SK-N-SH (cell line): ENCODE data around the gene LARGE1. TPM values are rescaled to one million over a fixed set of nuclear protein-coding genes. Genes with fewer than 3 reads are reported as not detected.

ENCODE experiments used
- CTCF ChIA-PET: fragments of 300-600, 350-600 bp; formaldehyde crosslinking; extraction: SDS; loops from one replicate; lab custom pipeline; 2021; lab: Yijun Ruan, JAX
- POLR2A ChIA-PET: fragments of 350-600 bp; sonication (Branson Sonifier 250); formaldehyde crosslinking; extraction: SDS; loops from one replicate; lab custom pipeline; 2020; ENCODE audit warnings: antibody characterized with exemption, inconsistent platforms; lab: Yijun Ruan, JAX
- DNase-seq: peaks from one replicate; pipeline ENCODE4 v3.0.0; 2012
- H2AFZ ChIP-seq: fragments of 200-600 bp; sonication (generic); 2 replicates; pipeline ENCODE4 v1.8.1; 2016; ENCODE audit warnings: antibody characterized with exemption, mild to moderate bottlenecking, low read depth
- H3F3A ChIP-seq: fragments of 200-600 bp; sonication (generic); replicated peaks from 2 replicates; pipeline ENCODE3; 2016; ENCODE audit warnings: antibody characterized with exemption, mild to moderate bottlenecking; ENCODE audit not compliant: insufficient read depth
- H3K27ac ChIP-seq, 2 experiments: fragments of 200-500 bp in 1 of 2; fragments of 200-600 bp in 1 of 2; sonication (Bioruptor generic) in 1 of 2; sonication (generic), shearing (Covaris generic) in 1 of 2; 2 replicates each; pipeline versions ENCODE4 v1.5.1 to v1.6.1; 2014 to 2016; ENCODE audit warnings: low read depth in 2 of 2, inconsistent platforms in 1 of 2, low read length in 1 of 2, mild to moderate bottlenecking in 1 of 2, mixed read lengths in 1 of 2
- H3K27me3 ChIP-seq: fragments of 200-600 bp; sonication (generic), shearing (Covaris generic); 2 replicates; pipeline ENCODE4 v1.6.1; 2016; ENCODE audit warnings: mixed run types; ENCODE audit not compliant: insufficient read depth
- H3K36me3 ChIP-seq, 2 experiments: fragments of 200-500 bp in 1 of 2; fragments of 200-600 bp in 1 of 2; sonication (Bioruptor generic) in 1 of 2; sonication (generic) in 1 of 2; replicated peaks in 1 of 2; 2 replicates each; pipeline versions ENCODE3 to v1.5.1; 2014 to 2016; ENCODE audit warnings: low read length in 1 of 2, mild to moderate bottlenecking in 1 of 2; ENCODE audit not compliant: insufficient read depth in 2 of 2, control insufficient read depth in 1 of 2
- H3K4me1 ChIP-seq, 2 experiments: fragments of 200-500 bp in 1 of 2; fragments of 200-600 bp in 1 of 2; sonication (Bioruptor generic) in 1 of 2; sonication (generic), shearing (Covaris generic) in 1 of 2; 2 replicates each; pipeline versions ENCODE4 v1.5.1 to v1.6.1; 2014 to 2016; ENCODE audit warnings: low read depth in 1 of 2, low read length in 1 of 2, mixed run types in 1 of 2; ENCODE audit not compliant: insufficient read depth in 2 of 2, control insufficient read depth in 1 of 2
- H3K4me2 ChIP-seq: fragments of 200-600 bp; sonication (generic), shearing (Covaris generic); 2 replicates; pipeline ENCODE4 v1.6.1; 2017; ENCODE audit warnings: mixed run types
- H3K4me3 ChIP-seq, 2 experiments: fragments of 200-500 bp in 1 of 2; fragments of 200-600 bp in 1 of 2; sonication (Bioruptor generic) in 1 of 2; sonication (generic), shearing (Covaris generic) in 1 of 2; 2 replicates each; pipeline versions ENCODE4 v1.5.1 to v1.8.1; 2014 to 2016; ENCODE audit warnings: low read depth in 2 of 2, inconsistent platforms in 1 of 2, low read length in 1 of 2, mild to moderate bottlenecking in 1 of 2, mixed read lengths in 1 of 2, moderate library complexity in 1 of 2
- H3K79me2 ChIP-seq: fragments of 200-600 bp; sonication (generic); 2 replicates; pipeline ENCODE4 v1.8.1; 2017; ENCODE audit warnings: mild to moderate bottlenecking; ENCODE audit not compliant: insufficient read depth
- H3K9ac ChIP-seq: fragments of 200-600 bp; sonication (generic); 2 replicates; pipeline ENCODE4 v1.6.1; 2017; ENCODE audit warnings: mixed run types
- H3K9me2 ChIP-seq: fragments of 200-600 bp; sonication (generic); 2 replicates; pipeline ENCODE4 v1.6.1; 2017; ENCODE audit warnings: mixed run types
- H3K9me3 ChIP-seq: fragments of 200-600 bp; sonication (generic); 2 replicates; pipeline ENCODE4 v1.6.1; 2017; ENCODE audit warnings: mixed run types, mild to moderate bottlenecking, moderate library complexity
- H4K20me1 ChIP-seq: fragments of 200-600 bp; sonication (generic); 2 replicates; pipeline ENCODE4 v1.6.1; 2017; ENCODE audit warnings: mild to moderate bottlenecking, mixed run types; ENCODE audit not compliant: insufficient read depth
- CHD2 ChIP-seq: fragments of 150-350 bp; IDR thresholded peaks from 2 replicates; pipeline ENCODE4 v1.6.1; 2018; ENCODE audit warnings: low read length; ENCODE audit not compliant: partially characterized antibody
- ELF1 ChIP-seq: IDR thresholded peaks from 2 replicates; pipeline ENCODE4 v1.4.0; 2012
- FOSL2 ChIP-seq: IDR thresholded peaks from 2 replicates; pipeline ENCODE4 v1.4.0; 2012; ENCODE audit warnings: low read depth, mild to moderate bottlenecking, moderate library complexity, borderline replicate concordance
- FOXM1 ChIP-seq: IDR thresholded peaks from 2 replicates; pipeline ENCODE4 v1.4.0; 2012; ENCODE audit warnings: low read depth, mild to moderate bottlenecking
- JUND ChIP-seq: IDR thresholded peaks from 2 replicates; pipeline ENCODE4 v1.4.0; 2012
- MEF2A ChIP-seq: IDR thresholded peaks from 2 replicates; pipeline ENCODE4 v1.4.0; 2012; ENCODE audit warnings: low read depth, borderline replicate concordance
- RCOR1 ChIP-seq: fragments of 150-350 bp; IDR thresholded peaks from 2 replicates; pipeline ENCODE4 v1.6.1; 2017; ENCODE audit warnings: antibody characterized with exemption, low read length
- RFX5 ChIP-seq: IDR thresholded peaks from 2 replicates; pipeline ENCODE4 v1.6.1; 2012; ENCODE audit warnings: mild to moderate bottlenecking, improper control_type of control experiment, low read length
- RXRA ChIP-seq: IDR thresholded peaks from 2 replicates; pipeline ENCODE4 v1.4.0; 2012; ENCODE audit warnings: low read depth, mild to moderate bottlenecking, borderline replicate concordance
- SIN3A ChIP-seq: IDR thresholded peaks from 2 replicates; pipeline ENCODE4 v1.6.1; 2012; ENCODE audit warnings: low read depth, mild to moderate bottlenecking, low read length, moderate library complexity, borderline replicate concordance
- SMC3 ChIP-seq: IDR thresholded peaks from 2 replicates; pipeline ENCODE4 v1.6.1; 2012; ENCODE audit warnings: low read depth, low read length, improper control_type of control experiment
- WGBS: methylation state at CpG from one replicate; pipeline ENCODE4 v1.1.6; 2017; ENCODE audit warnings: low lambda C conversion rate; 5-methylcytosine and 5-hydroxymethylcytosine counted together
- polyA plus RNA-seq, 3 experiments: library from polyadenylated mRNA; depleted of rRNA; stranded (reverse); fragments of >200 nt; gene quantifications; 2 replicates each; pipeline ENCODE4 v1.2.3, GENCODE V29; 2012
- TF ChIP-seq, protein P1 (sequence below): fragments of 150-350 bp; IDR thresholded peaks from 2 replicates; pipeline ENCODE4 v1.6.1; 2017; ENCODE audit warnings: antibody characterized with exemption, low read length, low read depth, borderline replicate concordance
- TF ChIP-seq, protein P2 (sequence below): IDR thresholded peaks from 2 replicates; pipeline ENCODE4 v1.4.0; 2012; ENCODE audit warnings: low read depth, borderline replicate concordance
- TF ChIP-seq, protein P3 (sequence below): IDR thresholded peaks from 2 replicates; pipeline ENCODE4 v1.4.0; 2012; ENCODE audit warnings: low read depth
- TF ChIP-seq, protein P4 (sequence below): fragments of 150-350 bp; IDR thresholded peaks from 2 replicates; pipeline ENCODE4 v1.6.1; 2016; ENCODE audit warnings: mild to moderate bottlenecking, low read depth, low read length
- TF ChIP-seq, protein P5 (sequence below): IDR thresholded peaks from 2 replicates; pipeline ENCODE4 v1.4.0; 2012; ENCODE audit warnings: low read depth, borderline replicate concordance
- TF ChIP-seq, protein P6 (sequence below): IDR thresholded peaks from 2 replicates; pipeline ENCODE4; 2012

LARGE1 gene
- polyA plus RNA-seq, 1 of the 3 experiments (the other 2 are of a cell fraction) = 1.1 TPM

DNA sequence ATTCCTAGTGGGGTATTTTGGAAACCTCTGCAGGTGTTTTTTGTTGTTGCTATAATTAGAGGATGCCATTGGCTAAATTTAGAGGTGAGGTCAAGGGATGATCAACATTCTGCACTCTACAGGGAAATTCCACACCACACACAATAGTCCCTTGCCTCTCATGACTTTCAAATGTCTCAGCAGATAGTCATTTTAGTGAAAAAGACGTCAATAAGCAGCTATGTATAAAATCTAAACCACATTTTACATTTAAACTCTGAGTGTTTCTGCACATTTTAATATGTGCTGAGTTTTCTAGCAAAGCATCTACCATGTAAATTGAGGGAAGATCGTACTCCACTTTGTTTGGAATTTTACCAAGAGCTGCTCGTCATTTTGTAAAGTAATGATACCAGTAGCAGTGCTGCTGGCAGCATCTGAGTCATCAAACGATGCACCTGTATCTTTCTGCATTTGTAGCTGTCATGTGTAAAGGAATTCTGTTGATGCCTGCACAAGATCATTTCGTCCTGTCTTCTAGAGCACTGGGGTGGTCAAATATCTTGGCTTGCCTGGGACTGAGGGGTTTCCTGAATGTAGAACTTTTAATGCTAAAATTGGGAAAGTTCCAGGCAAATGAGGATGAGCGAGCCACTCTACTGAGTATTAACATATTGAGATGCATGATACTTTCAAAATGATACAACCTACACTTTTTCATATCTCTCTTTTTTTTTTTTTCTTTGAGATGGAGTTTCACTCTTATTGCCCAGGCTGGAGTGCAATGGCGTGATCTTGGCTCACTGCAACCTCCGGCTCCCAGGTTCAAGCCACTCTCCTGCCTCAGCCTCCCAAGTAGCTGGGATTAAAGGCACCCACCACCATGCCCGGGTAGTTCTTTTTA, 447.6 kb downstream of the LARGE1 start:
- no peak overlapping the region for H3K4me3 ChIP-seq
- 42% methylated on average over 9 of the region's 9 CpGs for WGBS
- CTCF ChIA-PET = no interaction called here

DNA sequence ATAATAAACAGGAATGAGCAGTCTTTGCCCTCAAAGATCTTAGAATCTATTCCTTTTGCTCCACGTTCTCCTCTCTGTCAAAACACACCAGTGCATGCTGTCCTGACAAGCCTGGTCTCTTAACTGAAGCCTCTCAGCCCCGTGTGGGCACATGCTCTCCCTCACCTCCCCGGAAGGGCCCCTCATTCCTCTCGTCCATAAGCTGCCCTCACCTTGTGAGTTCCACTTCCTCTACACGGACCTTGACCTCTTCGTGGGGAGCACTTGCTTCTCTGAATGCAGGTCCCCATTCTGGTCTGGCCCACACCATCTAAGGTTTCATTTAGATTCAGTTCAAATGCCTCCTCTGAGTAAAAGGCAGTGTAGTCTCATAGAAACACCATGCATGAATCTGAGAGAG, 449.8 kb downstream of the LARGE1 start:
- Histone ChIP-seq H3K27ac (no peak overlapping the region), H2AFZ (no peak overlapping the region), H4K20me1 (no peaks in the 10 kb centered on the region), H3K4me1 (no peaks in the 10 kb centered on the region), H3K4me2 (no peak overlapping the region), H3K9me3 (no peaks in the 10 kb centered on the region), H3K27me3 (no peaks in the 10 kb centered on the region), H3F3A (no peaks in the 10 kb centered on the region), H3K9ac (no peak overlapping the region), H3K79me2 (no peaks in the 10 kb centered on the region), H3K4me3 (no peak overlapping the region), H3K9me2 (no peaks in the 10 kb centered on the region), H3K36me3 (no peaks in the 10 kb centered on the region)
- WGBS = 41% methylated on average over 6 of the region's 6 CpGs
- ChIA-PET POLR2A (no interaction called here), CTCF (interaction anchor here (1.0 kb wide), 1 partner anchor 168 kb away, joined by 6 read pairs; no protein-coding TSS in a partner anchor)
- DNase-seq = no peak
- no peak for TF ChIP-seq SIN3A
- no peak for TF ChIP-seq MEF2A
- TF ChIP-seq ELF1 = no peak
- TF ChIP-seq, protein P1, sequence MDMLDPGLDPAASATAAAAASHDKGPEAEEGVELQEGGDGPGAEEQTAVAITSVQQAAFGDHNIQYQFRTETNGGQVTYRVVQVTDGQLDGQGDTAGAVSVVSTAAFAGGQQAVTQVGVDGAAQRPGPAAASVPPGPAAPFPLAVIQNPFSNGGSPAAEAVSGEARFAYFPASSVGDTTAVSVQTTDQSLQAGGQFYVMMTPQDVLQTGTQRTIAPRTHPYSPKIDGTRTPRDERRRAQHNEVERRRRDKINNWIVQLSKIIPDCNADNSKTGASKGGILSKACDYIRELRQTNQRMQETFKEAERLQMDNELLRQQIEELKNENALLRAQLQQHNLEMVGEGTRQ = no peak
- TF ChIP-seq FOSL2 = no peak
- no peak for TF ChIP-seq RFX5
- TF ChIP-seq, protein P2, sequence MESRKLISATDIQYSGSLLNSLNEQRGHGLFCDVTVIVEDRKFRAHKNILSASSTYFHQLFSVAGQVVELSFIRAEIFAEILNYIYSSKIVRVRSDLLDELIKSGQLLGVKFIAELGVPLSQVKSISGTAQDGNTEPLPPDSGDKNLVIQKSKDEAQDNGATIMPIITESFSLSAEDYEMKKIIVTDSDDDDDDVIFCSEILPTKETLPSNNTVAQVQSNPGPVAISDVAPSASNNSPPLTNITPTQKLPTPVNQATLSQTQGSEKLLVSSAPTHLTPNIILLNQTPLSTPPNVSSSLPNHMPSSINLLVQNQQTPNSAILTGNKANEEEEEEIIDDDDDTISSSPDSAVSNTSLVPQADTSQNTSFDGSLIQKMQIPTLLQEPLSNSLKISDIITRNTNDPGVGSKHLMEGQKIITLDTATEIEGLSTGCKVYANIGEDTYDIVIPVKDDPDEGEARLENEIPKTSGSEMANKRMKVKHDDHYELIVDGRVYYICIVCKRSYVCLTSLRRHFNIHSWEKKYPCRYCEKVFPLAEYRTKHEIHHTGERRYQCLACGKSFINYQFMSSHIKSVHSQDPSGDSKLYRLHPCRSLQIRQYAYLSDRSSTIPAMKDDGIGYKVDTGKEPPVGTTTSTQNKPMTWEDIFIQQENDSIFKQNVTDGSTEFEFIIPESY = no peak
- TF ChIP-seq, protein P3, sequence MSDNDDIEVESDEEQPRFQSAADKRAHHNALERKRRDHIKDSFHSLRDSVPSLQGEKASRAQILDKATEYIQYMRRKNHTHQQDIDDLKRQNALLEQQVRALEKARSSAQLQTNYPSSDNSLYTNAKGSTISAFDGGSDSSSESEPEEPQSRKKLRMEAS = no peak
- TF ChIP-seq CHD2 = no peak
- TF ChIP-seq, protein P4, sequence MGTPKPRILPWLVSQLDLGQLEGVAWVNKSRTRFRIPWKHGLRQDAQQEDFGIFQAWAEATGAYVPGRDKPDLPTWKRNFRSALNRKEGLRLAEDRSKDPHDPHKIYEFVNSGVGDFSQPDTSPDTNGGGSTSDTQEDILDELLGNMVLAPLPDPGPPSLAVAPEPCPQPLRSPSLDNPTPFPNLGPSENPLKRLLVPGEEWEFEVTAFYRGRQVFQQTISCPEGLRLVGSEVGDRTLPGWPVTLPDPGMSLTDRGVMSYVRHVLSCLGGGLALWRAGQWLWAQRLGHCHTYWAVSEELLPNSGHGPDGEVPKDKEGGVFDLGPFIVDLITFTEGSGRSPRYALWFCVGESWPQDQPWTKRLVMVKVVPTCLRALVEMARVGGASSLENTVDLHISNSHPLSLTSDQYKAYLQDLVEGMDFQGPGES = no peak
- no peak for TF ChIP-seq FOXM1
- no peak for TF ChIP-seq SMC3
- TF ChIP-seq, protein P5, sequence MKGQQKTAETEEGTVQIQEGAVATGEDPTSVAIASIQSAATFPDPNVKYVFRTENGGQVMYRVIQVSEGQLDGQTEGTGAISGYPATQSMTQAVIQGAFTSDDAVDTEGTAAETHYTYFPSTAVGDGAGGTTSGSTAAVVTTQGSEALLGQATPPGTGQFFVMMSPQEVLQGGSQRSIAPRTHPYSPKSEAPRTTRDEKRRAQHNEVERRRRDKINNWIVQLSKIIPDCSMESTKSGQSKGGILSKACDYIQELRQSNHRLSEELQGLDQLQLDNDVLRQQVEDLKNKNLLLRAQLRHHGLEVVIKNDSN = no peak
- TF ChIP-seq, protein P6, sequence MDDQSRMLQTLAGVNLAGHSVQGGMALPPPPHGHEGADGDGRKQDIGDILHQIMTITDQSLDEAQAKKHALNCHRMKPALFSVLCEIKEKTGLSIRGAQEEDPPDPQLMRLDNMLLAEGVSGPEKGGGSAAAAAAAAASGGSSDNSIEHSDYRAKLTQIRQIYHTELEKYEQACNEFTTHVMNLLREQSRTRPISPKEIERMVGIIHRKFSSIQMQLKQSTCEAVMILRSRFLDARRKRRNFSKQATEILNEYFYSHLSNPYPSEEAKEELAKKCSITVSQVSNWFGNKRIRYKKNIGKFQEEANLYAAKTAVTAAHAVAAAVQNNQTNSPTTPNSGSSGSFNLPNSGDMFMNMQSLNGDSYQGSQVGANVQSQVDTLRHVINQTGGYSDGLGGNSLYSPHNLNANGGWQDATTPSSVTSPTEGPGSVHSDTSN = no peak
- TF ChIP-seq JUND = no peak

More for the DNA sequence above, 447.6 kb downstream of the LARGE1 start:
- Histone ChIP-seq H3K36me3 (no peaks in the 10 kb centered on the region), H3K27ac (no peak overlapping the region), H3K9ac (no peak overlapping the region), H3K9me2 (no peaks in the 10 kb centered on the region), H3K79me2 (no peaks in the 10 kb centered on the region), H3K27me3 (no peaks in the 10 kb centered on the region), H3K9me3 (no peaks in the 10 kb centered on the region), H3K4me2 (no peak overlapping the region), H3F3A (no peaks in the 10 kb centered on the region), H4K20me1 (no peaks in the 10 kb centered on the region), H2AFZ (no peak overlapping the region), H3K4me1 (no peaks in the 10 kb centered on the region)
- DNase-seq = no peak
- POLR2A ChIA-PET = no interaction called here
- TF ChIP-seq RCOR1 (no peak), RXRA (no peak)
- TF ChIP-seq, protein P2 = no peak
